RWPE2 (cell line): ENCODE results near the gene CSN3.

Source experiments
- ATAC-seq: fragments of 200-7000 bp; cut with Tn5 transposase; 3 replicates; pipeline ENCODE4 v1.9.1; 2021; ENCODE audit warnings: low read depth
- DNase-seq: peaks from one replicate; pipeline ENCODE4 v3.0.0-alpha.2; 2020; ENCODE audit warnings: low spot score
- H3K27ac ChIP-seq: fragments of 450-650 bp; 2 replicates; pipeline ENCODE4 v1.5.1; 2017; ENCODE audit warnings: mild to moderate bottlenecking; ENCODE audit not compliant: poor library complexity, severe bottlenecking
- H3K27me3 ChIP-seq: fragments of 250-450 bp; sonication (Bioruptor Pico); 2 replicates; pipeline ENCODE4 v1.5.1; 2021; ENCODE audit warnings: mild to moderate bottlenecking, moderate library complexity; ENCODE audit not compliant: insufficient read depth, poor library complexity, severe bottlenecking
- H3K36me3 ChIP-seq: fragments of 250-450 bp; sonication (Bioruptor Pico); 2 replicates; pipeline ENCODE4 v1.5.1; 2020; ENCODE audit warnings: low read depth, mild to moderate bottlenecking, moderate library complexity
- H3K4me1 ChIP-seq: fragments of 250-450 bp; sonication (Bioruptor Pico); 2 replicates; pipeline ENCODE4 v1.5.1; 2021; ENCODE audit warnings: mild to moderate bottlenecking, moderate library complexity; ENCODE audit not compliant: insufficient read depth, poor library complexity, severe bottlenecking
- H3K4me3 ChIP-seq: fragments of 250-450 bp; sonication (Bioruptor Pico); 2 replicates; pipeline ENCODE4 v1.5.1; 2021; ENCODE audit warnings: mild to moderate bottlenecking, moderate library complexity; ENCODE audit not compliant: severe bottlenecking
- H3K9me3 ChIP-seq: fragments of 250-450 bp; sonication (Bioruptor Pico); 2 replicates; pipeline ENCODE4 v1.5.1; 2021; ENCODE audit warnings: mild to moderate bottlenecking, moderate library complexity; ENCODE audit not compliant: severe bottlenecking
- CTCF ChIP-seq: fragments of 450-650 bp; IDR thresholded peaks from one replicate; pipeline ENCODE4 v1.5.1; 2017; ENCODE audit warnings: mild to moderate bottlenecking, moderate library complexity; ENCODE audit not compliant: poor library complexity, severe bottlenecking

Gene CSN3

DNA sequence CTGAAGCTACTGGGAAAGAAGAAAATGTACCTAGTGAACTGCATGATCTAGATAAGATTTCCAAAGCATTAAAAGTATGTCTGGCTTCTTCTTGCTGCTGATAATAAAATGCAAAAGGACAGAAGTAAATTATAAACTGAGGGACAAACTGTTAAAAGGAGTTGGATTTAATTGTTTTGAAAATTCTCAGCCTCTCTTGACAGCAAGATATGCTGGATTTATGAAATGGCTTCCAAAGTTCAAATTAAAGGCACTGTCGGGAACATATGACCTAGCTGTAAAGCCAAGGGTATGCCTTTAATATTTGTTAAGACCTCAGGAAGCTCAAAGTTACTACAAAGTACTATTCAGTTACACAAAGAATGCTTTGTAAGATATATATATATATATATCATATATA lies 46.3 kb downstream of the CSN3 start:
- no peak overlapping the region for H3K4me3 ChIP-seq
- H3K36me3 ChIP-seq, result no peaks in the 10 kb centered on the region
- H3K4me1 ChIP-seq, result no peaks in the 10 kb centered on the region
- H3K9me3 ChIP-seq, result no peaks in the 10 kb centered on the region
- no peak for ATAC-seq
- DNase-seq, result no peak
- no peak for TF ChIP-seq CTCF
- peaks cover 5% of the 10 kb centered on the region for H3K27me3 ChIP-seq
- no peak overlapping the region for H3K27ac ChIP-seq

- ATAC-seq (no peak), DNase-seq (no peak)
- Histone ChIP-seq H3K27ac (no peak overlapping the region), H3K4me3 (no peak overlapping the region), H3K27me3 (peaks cover 5% of the 10 kb centered on the region), H3K4me1 (no peaks in the 10 kb centered on the region), H3K36me3 (no peaks in the 10 kb centered on the region), H3K9me3 (no peaks in the 10 kb centered on the region)
- TF ChIP-seq CTCF, result no peak
These were observed 48.9 kb downstream of the CSN3 start for GRCh38 chr4:70291341-70291740.

GRCh38 chr4:70297576-70297975 lies 55.2 kb downstream of the CSN3 start:
- no peaks in the 10 kb centered on the region for H3K4me1 ChIP-seq
- H3K9me3 ChIP-seq, result no peaks in the 10 kb centered on the region
- ATAC-seq (no peak), DNase-seq (no peak)
- no peak overlapping the region for H3K4me3 ChIP-seq
- TF ChIP-seq CTCF, result no peak
- H3K27me3 ChIP-seq, result peaks cover 3% of the 10 kb centered on the region
- H3K27ac ChIP-seq, result no peak overlapping the region
- H3K36me3 ChIP-seq, result no peaks in the 10 kb centered on the region

DNA sequence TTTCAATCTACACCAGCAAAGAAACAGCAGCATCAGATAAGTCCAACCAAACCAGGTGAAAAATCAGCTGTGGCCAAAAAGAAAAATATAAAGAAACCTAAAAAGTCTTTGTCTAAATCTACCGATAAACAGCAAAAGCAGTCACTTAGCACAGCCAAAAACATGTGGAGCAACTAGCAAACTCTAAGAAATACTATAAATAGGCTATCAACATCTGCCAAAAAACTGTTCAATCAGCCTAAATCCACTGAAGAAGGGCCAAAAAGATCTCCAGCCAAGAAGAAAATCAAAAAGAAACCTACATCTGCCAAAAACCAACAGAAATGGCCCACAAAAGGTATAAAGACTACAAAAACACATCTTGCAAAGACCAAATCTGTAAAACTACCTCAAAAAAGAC lies 55.7 kb downstream of the CSN3 start:
- peaks cover 3% of the 10 kb centered on the region for H3K27me3 ChIP-seq
- no peak for TF ChIP-seq CTCF
- no peak overlapping the region for H3K4me3 ChIP-seq
- no peaks in the 10 kb centered on the region for H3K36me3 ChIP-seq
- DNase-seq, result no peak
- no peak for ATAC-seq
- H3K9me3 ChIP-seq, result no peaks in the 10 kb centered on the region
- no peak overlapping the region for H3K27ac ChIP-seq
- H3K4me1 ChIP-seq, result no peaks in the 10 kb centered on the region

- no peak for DNase-seq
- H3K27me3 ChIP-seq, result no peaks in the 10 kb centered on the region
- no peaks in the 10 kb centered on the region for H3K9me3 ChIP-seq
- no peaks in the 10 kb centered on the region for H3K4me1 ChIP-seq
- no peak for ATAC-seq
- no peak overlapping the region for H3K4me3 ChIP-seq
- no peak for TF ChIP-seq CTCF
- no peak overlapping the region for H3K27ac ChIP-seq
- H3K36me3 ChIP-seq, result no peaks in the 10 kb centered on the region
These were observed 57.2 kb downstream of the CSN3 start for GRCh38 chr4:70299643-70300042.
